Measurements from ENCODE around the gene PPP2R2C. TPM values are rescaled to one million over a fixed set of nuclear protein-coding genes. Genes with fewer than 3 reads are reported as not detected.

PPP2R2C gene
- total and polyA plus RNA-seq, 10 donors = 0.07 to 1.3 (median 0.23) TPM; not detected in 1

- peaks cover 0 to 14% (median 0%) of the 10 kb centered on the region in 6 donors for H3K4me1 ChIP-seq
- no peak overlapping the region for H3K27ac ChIP-seq
- no peaks in the 10 kb centered on the region for H3K36me3 ChIP-seq
- peaks cover 0 to 60% (median 0%) of the 10 kb centered on the region in 7 donors for H3K27me3 ChIP-seq (replicated peaks in 1 of 7)
- H3K4me3 ChIP-seq = no peak overlapping the region
- no peak for TF ChIP-seq POLR2AphosphoS5 (IDR thresholded peaks at IDR 0.05)
- no peak for TF ChIP-seq POLR2A (IDR thresholded peaks at IDR 0.05)
- no peak for TF ChIP-seq CTCF (IDR thresholded peaks at IDR 0.05 in 8 of 11, conservative IDR thresholded peaks at IDR 0.05 in 3 of 11)
- 27 to 38% (median 29%) methylated on average over 16 to 18 of the region's 18 CpGs for WGBS, 5 donors
- H3K9me3 ChIP-seq = no peaks in the 10 kb centered on the region
- DNase-seq = no peak
- intact Hi-C loops (cut with DNase I; ENCODE audit: low total_unique reads) = no loop called here
Measured at GRCh38 chr4:6390356-6390755, 82.1 kb downstream of the PPP2R2C start.

- Histone ChIP-seq H3K27me3 (replicated peaks in 1 of 7) (peaks cover 0 to 57% (median 0%) of the 10 kb centered on the region in 7 donors), H3K36me3 (no peaks in the 10 kb centered on the region), H3K4me3 (no peak overlapping the region), H3K9me3 (no peaks in the 10 kb centered on the region), H3K27ac (no peak overlapping the region), H3K4me1 (peaks cover 0 to 14% (median 0%) of the 10 kb centered on the region in 6 donors)
- no peak for DNase-seq
- intact Hi-C loops (cut with DNase I; ENCODE audit: low total_unique reads) = no loop called here
- 52 to 64% (median 57%) methylated on average over 19 of the region's 19 CpGs for WGBS, 5 donors
- no peak for TF ChIP-seq CTCF (IDR thresholded peaks at IDR 0.05 in 8 of 11, conservative IDR thresholded peaks at IDR 0.05 in 3 of 11)
- no peak for TF ChIP-seq POLR2A (IDR thresholded peaks at IDR 0.05)
- no peak for TF ChIP-seq POLR2AphosphoS5 (IDR thresholded peaks at IDR 0.05)
Measured at GRCh38 chr4:6389142-6389825, 83.1 kb downstream of the PPP2R2C start.

GRCh38 chr4:6388713-6389112, 83.7 kb downstream of the PPP2R2C start:
- no peaks in the 10 kb centered on the region for H3K9me3 ChIP-seq
- H3K27me3 ChIP-seq (replicated peaks in 1 of 7) = peaks cover 0 to 57% (median 0%) of the 10 kb centered on the region in 7 donors
- H3K4me1 ChIP-seq = peaks cover 0 to 11% (median 0%) of the 10 kb centered on the region in 6 donors
- no peaks in the 10 kb centered on the region for H3K36me3 ChIP-seq
- intact Hi-C loops (cut with DNase I; ENCODE audit: low total_unique reads) = no loop called here
- H3K4me3 ChIP-seq = no peak overlapping the region
- TF ChIP-seq CTCF (IDR thresholded peaks at IDR 0.05 in 8 of 11, conservative IDR thresholded peaks at IDR 0.05 in 3 of 11) (no peak), POLR2AphosphoS5 (IDR thresholded peaks at IDR 0.05) (no peak), POLR2A (IDR thresholded peaks at IDR 0.05) (no peak)
- H3K27ac ChIP-seq = no peak overlapping the region
- WGBS, 5 donors = 53 to 70% (median 69%) methylated on average over 9 of the region's 9 CpGs
- DNase-seq = no peak

- Histone ChIP-seq H3K4me1 (peaks cover 0 to 9% (median 0%) of the 10 kb centered on the region in 6 donors), H3K4me3 (no peak overlapping the region), H3K27me3 (replicated peaks in 1 of 7) (peaks cover 0 to 61% (median 0%) of the 10 kb centered on the region in 7 donors), H3K27ac (no peak overlapping the region), H3K36me3 (no peaks in the 10 kb centered on the region), H3K9me3 (no peaks in the 10 kb centered on the region)
- DNase-seq = no peak
- TF ChIP-seq POLR2A (IDR thresholded peaks at IDR 0.05) (no peak), CTCF (IDR thresholded peaks at IDR 0.05 in 8 of 11, conservative IDR thresholded peaks at IDR 0.05 in 3 of 11) (no peak), POLR2AphosphoS5 (IDR thresholded peaks at IDR 0.05) (no peak)
- WGBS, 5 donors = 76 to 84% (median 79%) methylated on average over 5 of the region's 5 CpGs
- intact Hi-C loops (cut with DNase I; ENCODE audit: low total_unique reads) = no loop called here
Measured at GRCh38 chr4:6387946-6388345, 84.5 kb downstream of the PPP2R2C start.
